ENCODE results near the gene C10orf105.

The C10orf105 gene

GRCh38 chr10:71687480-71687879 lies 32.1 kb downstream of the C10orf105 start:
- TF ChIP-seq CTCF (IDR thresholded peaks at IDR 0.05; ENCODE audit: poor library complexity, severe bottlenecking) = no peak
- no peaks in the 10 kb centered on the region for H3K9me3 ChIP-seq (ENCODE audit: severe bottlenecking)
- no peaks in the 10 kb centered on the region for H3K27me3 ChIP-seq (ENCODE audit: insufficient read depth, poor library complexity, severe bottlenecking)
- no peaks in the 10 kb centered on the region for H3K36me3 ChIP-seq (ENCODE audit: low read depth)
- DNase-seq (ENCODE audit: low spot score) (no peak), ATAC-seq (ENCODE audit: low read depth) (no peak)
- no peak overlapping the region for H3K27ac ChIP-seq (ENCODE audit: poor library complexity, severe bottlenecking)
- H3K4me1 ChIP-seq (ENCODE audit: insufficient read depth, poor library complexity, severe bottlenecking) = no peaks in the 10 kb centered on the region
- no peak overlapping the region for H3K4me3 ChIP-seq (ENCODE audit: severe bottlenecking)

- no peaks in the 10 kb centered on the region for H3K36me3 ChIP-seq (ENCODE audit: low read depth)
- no peak for ATAC-seq (ENCODE audit: low read depth)
- no peak for TF ChIP-seq CTCF (IDR thresholded peaks at IDR 0.05; ENCODE audit: poor library complexity, severe bottlenecking)
- DNase-seq (ENCODE audit: low spot score) = no peak
- no peak overlapping the region for H3K4me3 ChIP-seq (ENCODE audit: severe bottlenecking)
- H3K27ac ChIP-seq (ENCODE audit: poor library complexity, severe bottlenecking) = no peak overlapping the region
- H3K9me3 ChIP-seq (ENCODE audit: severe bottlenecking) = no peaks in the 10 kb centered on the region
- H3K27me3 ChIP-seq (ENCODE audit: insufficient read depth, poor library complexity, severe bottlenecking) = no peaks in the 10 kb centered on the region
- H3K4me1 ChIP-seq (ENCODE audit: insufficient read depth, poor library complexity, severe bottlenecking) = no peaks in the 10 kb centered on the region
Observed at GRCh38 chr10:71687077-71687476, 32.5 kb downstream of the C10orf105 start.

GRCh38 chr10:71685554-71686232 lies 33.9 kb downstream of the C10orf105 start:
- no peak for DNase-seq (ENCODE audit: low spot score)
- TF ChIP-seq CTCF (IDR thresholded peaks at IDR 0.05; ENCODE audit: poor library complexity, severe bottlenecking) = no peak
- H3K9me3 ChIP-seq (ENCODE audit: severe bottlenecking) = no peaks in the 10 kb centered on the region
- H3K4me3 ChIP-seq (ENCODE audit: severe bottlenecking) = no peak overlapping the region
- no peaks in the 10 kb centered on the region for H3K36me3 ChIP-seq (ENCODE audit: low read depth)
- no peaks in the 10 kb centered on the region for H3K4me1 ChIP-seq (ENCODE audit: insufficient read depth, poor library complexity, severe bottlenecking)
- ATAC-seq (ENCODE audit: low read depth) = no peak
- H3K27ac ChIP-seq (ENCODE audit: poor library complexity, severe bottlenecking) = no peak overlapping the region
- no peaks in the 10 kb centered on the region for H3K27me3 ChIP-seq (ENCODE audit: insufficient read depth, poor library complexity, severe bottlenecking)

- ATAC-seq (ENCODE audit: low read depth) = no peak
- no peaks in the 10 kb centered on the region for H3K36me3 ChIP-seq (ENCODE audit: low read depth)
- H3K27ac ChIP-seq (ENCODE audit: poor library complexity, severe bottlenecking) = no peak overlapping the region
- no peaks in the 10 kb centered on the region for H3K27me3 ChIP-seq (ENCODE audit: insufficient read depth, poor library complexity, severe bottlenecking)
- no peak overlapping the region for H3K4me3 ChIP-seq (ENCODE audit: severe bottlenecking)
- no peaks in the 10 kb centered on the region for H3K4me1 ChIP-seq (ENCODE audit: insufficient read depth, poor library complexity, severe bottlenecking)
- no peaks in the 10 kb centered on the region for H3K9me3 ChIP-seq (ENCODE audit: severe bottlenecking)
- TF ChIP-seq CTCF (IDR thresholded peaks at IDR 0.05; ENCODE audit: poor library complexity, severe bottlenecking) = no peak
- no peak for DNase-seq (ENCODE audit: low spot score)
Observed at GRCh38 chr10:71684356-71685173, 35.0 kb downstream of the C10orf105 start.

- ATAC-seq (ENCODE audit: low read depth) (no peak), DNase-seq (ENCODE audit: low spot score) (no peak)
- Histone ChIP-seq H3K27ac (ENCODE audit: poor library complexity, severe bottlenecking) (no peak overlapping the region), H3K36me3 (ENCODE audit: low read depth) (no peaks in the 10 kb centered on the region), H3K9me3 (ENCODE audit: severe bottlenecking) (no peaks in the 10 kb centered on the region), H3K27me3 (ENCODE audit: insufficient read depth, poor library complexity, severe bottlenecking) (no peaks in the 10 kb centered on the region), H3K4me1 (ENCODE audit: insufficient read depth, poor library complexity, severe bottlenecking) (no peaks in the 10 kb centered on the region), H3K4me3 (ENCODE audit: severe bottlenecking) (no peak overlapping the region)
- TF ChIP-seq CTCF (IDR thresholded peaks at IDR 0.05; ENCODE audit: poor library complexity, severe bottlenecking) = no peak
Observed at GRCh38 chr10:71683301-71683700, 36.3 kb downstream of the C10orf105 start.

Data from RWPE2 (cell line).